Heart left ventricle (tissue), 13 donors: ENCODE measurements around the gene MARCHF2.

Source experiments
- POLR2A ChIP-seq, 2 donors: fragments of 450-650 bp; IDR thresholded peaks; one replicate each; pipeline ENCODE4 v1.6.1; 2017; ENCODE audit warnings: antibody characterized with exemption in 2 of 2, mild to moderate bottlenecking in 2 of 2, moderate library complexity in 2 of 2
- TF ChIP-seq, protein P1 (sequence below), 12 donors: fragments of 200-600 bp; sonication (generic) in 4 of 12; IDR thresholded peaks; one replicate each; pipeline versions ENCODE4 v1.5.0 to v1.8.0; 2018 to 2022; ENCODE audit warnings: antibody characterized with exemption in 12 of 12, mild to moderate bottlenecking in 5 of 12
- donor health status: ischemic (EF 13 %, LVEDD 7.1; RV severe dilation, severe dysfunction).
- donor health status: DM: no; HTN: yes; CAD: no.
- donor health status: DM: no; HTN: no; CAD: no.
- donor health status: ischemic (EF 25% LVEDD 6.9; RV normal size, moderate dysfunction).
- donor health status: ischemic (EF 25% LVEDD 5.7; RV mildly dilated, moderate dysfunction).
- donor health status: ischemic (EF 35%, LVEDD 5.7; RV mildly dilated, moderate dysfunction).
- donor health status: nonischemic (EF 11% LVEDD 7.7; RV severe dilation, severe dysfunction).
- donor health status: DM: yes; HTN: yes; CAD: no.
- donor health status: PGD.
- donor health status: ischemic (EF 29% LVEDD 5.4; RV normal size, mild dysfunction).
- donor health status: nonischemic (EF 23%, LVEDD 6.1; RV moderate dilation, normal function).

DNA sequence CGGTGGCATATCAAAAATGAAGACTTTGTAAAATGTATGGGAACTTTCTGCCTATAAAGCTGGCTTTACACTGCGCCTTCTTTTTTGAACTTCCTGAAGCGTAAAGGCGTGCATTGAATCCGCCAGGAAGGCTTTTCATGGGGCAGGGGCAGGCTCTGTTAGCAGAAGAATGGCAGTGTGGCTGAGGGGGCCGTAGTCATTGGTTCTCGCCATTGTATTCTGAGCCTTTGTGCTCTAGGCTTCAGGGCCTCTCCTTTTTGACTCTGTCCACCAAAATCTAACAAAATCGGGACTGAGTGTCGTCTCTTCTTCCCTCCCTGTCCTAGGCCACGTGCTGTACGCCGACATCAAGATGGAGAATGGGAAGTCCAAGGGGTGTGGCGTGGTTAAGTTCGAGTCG lies 75.3 kb downstream of the MARCHF2 start:
- TF ChIP-seq, protein P1, sequence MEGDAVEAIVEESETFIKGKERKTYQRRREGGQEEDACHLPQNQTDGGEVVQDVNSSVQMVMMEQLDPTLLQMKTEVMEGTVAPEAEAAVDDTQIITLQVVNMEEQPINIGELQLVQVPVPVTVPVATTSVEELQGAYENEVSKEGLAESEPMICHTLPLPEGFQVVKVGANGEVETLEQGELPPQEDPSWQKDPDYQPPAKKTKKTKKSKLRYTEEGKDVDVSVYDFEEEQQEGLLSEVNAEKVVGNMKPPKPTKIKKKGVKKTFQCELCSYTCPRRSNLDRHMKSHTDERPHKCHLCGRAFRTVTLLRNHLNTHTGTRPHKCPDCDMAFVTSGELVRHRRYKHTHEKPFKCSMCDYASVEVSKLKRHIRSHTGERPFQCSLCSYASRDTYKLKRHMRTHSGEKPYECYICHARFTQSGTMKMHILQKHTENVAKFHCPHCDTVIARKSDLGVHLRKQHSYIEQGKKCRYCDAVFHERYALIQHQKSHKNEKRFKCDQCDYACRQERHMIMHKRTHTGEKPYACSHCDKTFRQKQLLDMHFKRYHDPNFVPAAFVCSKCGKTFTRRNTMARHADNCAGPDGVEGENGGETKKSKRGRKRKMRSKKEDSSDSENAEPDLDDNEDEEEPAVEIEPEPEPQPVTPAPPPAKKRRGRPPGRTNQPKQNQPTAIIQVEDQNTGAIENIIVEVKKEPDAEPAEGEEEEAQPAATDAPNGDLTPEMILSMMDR (IDR thresholded peaks at IDR 0.05): no peak
- no peak for TF ChIP-seq POLR2A (IDR thresholded peaks at IDR 0.05)
